ENCODE results near the gene KIAA0319L. TPM values are rescaled to one million over a fixed set of nuclear protein-coding genes. Genes with fewer than 3 reads are reported as not detected.

The KIAA0319L gene
- polyA plus RNA-seq, 2 of the 4 experiments (the other 2 are of a cell fraction): 18.2 to 36.9 TPM

DNA sequence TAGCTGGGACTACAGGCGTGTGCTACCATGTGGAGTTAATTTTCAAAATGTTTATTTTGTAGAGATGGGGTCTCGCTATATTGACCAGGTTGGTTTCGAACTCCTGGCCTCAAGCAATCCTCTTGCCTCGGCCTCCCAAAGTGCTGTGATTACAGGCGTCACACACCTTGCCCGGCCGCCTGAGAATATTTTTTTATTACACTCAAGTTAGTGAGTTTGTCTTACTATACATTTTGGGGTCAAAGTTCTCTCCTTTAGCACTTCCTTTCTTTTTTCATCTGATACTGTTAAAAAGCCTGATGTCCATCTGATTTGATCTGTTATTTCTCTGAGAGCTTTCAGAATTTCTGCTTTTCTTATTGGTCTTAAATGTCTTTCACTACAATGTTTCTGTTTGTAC lies 128.8 kb downstream of the KIAA0319L start:
- CTCF ChIA-PET: no interaction called here
- WGBS (ENCODE audit: missing lambda C conversion rate): 97% methylated on average over 7 of the region's 7 CpGs
- ATAC-seq (no peak), DNase-seq (ENCODE audit: low read depth in 1 of 2, low spot score in 1 of 2) (no peak), FAIRE-seq (no peak)
- POLR2A ChIA-PET: no interaction called here
- no peak overlapping the region for H3K4me3 ChIP-seq
- H3K4me1 ChIP-seq: no peaks in the 10 kb centered on the region
- TF ChIP-seq, protein P1, sequence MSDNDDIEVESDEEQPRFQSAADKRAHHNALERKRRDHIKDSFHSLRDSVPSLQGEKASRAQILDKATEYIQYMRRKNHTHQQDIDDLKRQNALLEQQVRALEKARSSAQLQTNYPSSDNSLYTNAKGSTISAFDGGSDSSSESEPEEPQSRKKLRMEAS (IDR thresholded peaks at IDR 0.05): no peak
- TF ChIP-seq NPAS2 (CRISPR knock-in tag; IDR thresholded peaks at IDR 0.05; ENCODE audit: borderline replicate concordance) (no peak), ZFP36 (IDR thresholded peaks at IDR 0.05; ENCODE audit: borderline replicate concordance, partially characterized antibody) (no peak), MAFK (IDR thresholded peaks at IDR 0.05; ENCODE audit: partially characterized antibody) (no peak), FOSL2 (IDR thresholded peaks at IDR 0.05) (no peak), FOSL2 (CRISPR knock-in tag; IDR thresholded peaks at IDR 0.05) (no peak), FOXS1 (CRISPR knock-in tag; IDR thresholded peaks at IDR 0.05) (no peak)
- H3K4me2 ChIP-seq: no peak overlapping the region
- no peaks in the 10 kb centered on the region for H3K9me3 ChIP-seq
- H3K27ac ChIP-seq: no peak overlapping the region

DNA sequence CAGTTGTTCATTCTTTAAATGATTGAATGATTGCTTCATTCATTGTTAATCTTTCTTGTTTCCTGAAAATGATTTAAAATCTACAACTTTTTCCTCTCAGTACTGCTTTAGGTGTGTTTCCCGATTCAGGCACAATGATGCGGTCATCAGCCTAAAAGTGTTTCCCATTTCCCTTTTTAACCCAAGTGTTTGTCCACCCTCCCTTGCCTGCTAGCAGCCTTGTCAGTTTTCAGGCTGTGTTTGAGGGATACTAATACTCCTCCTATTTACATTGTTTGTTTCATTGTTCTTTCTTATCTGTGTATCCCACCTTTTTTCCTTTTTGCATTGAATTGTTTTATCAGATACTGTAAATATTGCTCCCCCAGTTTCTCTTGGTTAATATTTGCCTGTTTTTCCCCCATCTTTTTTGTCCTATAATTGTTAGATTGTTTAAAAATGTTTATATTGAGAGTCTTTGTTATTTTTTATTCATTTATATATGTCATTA lies 131.1 kb downstream of the KIAA0319L start:
- no peaks in the 10 kb centered on the region for H3K9me3 ChIP-seq
- TF ChIP-seq BHLHE40 (IDR thresholded peaks at IDR 0.05; ENCODE audit: low read depth, low read length): no peak
- TF ChIP-seq FOSB (CRISPR knock-in tag; IDR thresholded peaks at IDR 0.05): no peak
- ATAC-seq (no peak), DNase-seq (ENCODE audit: low read depth in 1 of 2, low spot score in 1 of 2) (no peak), FAIRE-seq (no peak)
- no peak overlapping the region for H3K27ac ChIP-seq
- POLR2A ChIA-PET: no interaction called here
- CTCF ChIA-PET: no interaction called here
- H3K4me1 ChIP-seq: no peaks in the 10 kb centered on the region
- H3K4me3 ChIP-seq: no peak overlapping the region
- no peak overlapping the region for H3K4me2 ChIP-seq
- WGBS (ENCODE audit: missing lambda C conversion rate): 93% methylated on average over 2 of the region's 2 CpGs

DNA sequence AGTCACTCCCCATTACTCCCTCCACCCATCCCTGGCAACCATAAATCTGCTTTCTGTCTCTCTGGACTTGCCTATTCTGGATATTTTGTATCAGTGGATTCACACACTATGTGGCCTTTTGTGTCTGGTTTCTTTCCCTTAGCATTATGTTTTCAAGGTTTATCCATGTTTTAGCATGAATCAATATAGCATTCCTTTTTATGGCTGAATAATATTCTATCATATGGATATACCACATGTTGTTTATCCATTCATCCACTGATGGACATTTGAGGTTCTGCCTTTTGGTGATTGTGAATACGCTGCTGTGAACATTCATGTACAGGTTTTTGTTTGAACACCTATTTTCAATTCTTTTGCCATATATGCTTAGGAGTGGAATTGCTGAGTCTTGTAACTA lies 148.3 kb downstream of the KIAA0319L start:
- DNase-seq (ENCODE audit: low read depth in 1 of 2, low spot score in 1 of 2) (no peak), FAIRE-seq (no peak), ATAC-seq (no peak)
- Histone ChIP-seq H3K4me2 (no peak overlapping the region), H3K27ac (no peak overlapping the region), H3K9me3 (no peaks in the 10 kb centered on the region), H3K4me1 (no peaks in the 10 kb centered on the region), H3K4me3 (no peak overlapping the region)
- ChIA-PET POLR2A (no interaction called here), CTCF (no interaction called here)
- 87% methylated on average over 1 of the region's 1 CpG for WGBS (ENCODE audit: missing lambda C conversion rate)
- TF ChIP-seq, protein P2, sequence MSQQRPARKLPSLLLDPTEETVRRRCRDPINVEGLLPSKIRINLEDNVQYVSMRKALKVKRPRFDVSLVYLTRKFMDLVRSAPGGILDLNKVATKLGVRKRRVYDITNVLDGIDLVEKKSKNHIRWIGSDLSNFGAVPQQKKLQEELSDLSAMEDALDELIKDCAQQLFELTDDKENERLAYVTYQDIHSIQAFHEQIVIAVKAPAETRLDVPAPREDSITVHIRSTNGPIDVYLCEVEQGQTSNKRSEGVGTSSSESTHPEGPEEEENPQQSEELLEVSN (IDR thresholded peaks at IDR 0.05; ENCODE audit: borderline replicate concordance, low read depth): no peak
- TF ChIP-seq RAD21 (conservative IDR thresholded peaks at IDR 0.05 in 1 of 2, IDR thresholded peaks at IDR 0.05 in 1 of 2) (no peak), ZFP36 (IDR thresholded peaks at IDR 0.05; ENCODE audit: borderline replicate concordance, partially characterized antibody) (no peak), EP300 (IDR thresholded peaks at IDR 0.05) (no peak), ESRRA (IDR thresholded peaks at IDR 0.05; ENCODE audit: borderline replicate concordance, low read length) (no peak)
- TF ChIP-seq, protein P3, sequence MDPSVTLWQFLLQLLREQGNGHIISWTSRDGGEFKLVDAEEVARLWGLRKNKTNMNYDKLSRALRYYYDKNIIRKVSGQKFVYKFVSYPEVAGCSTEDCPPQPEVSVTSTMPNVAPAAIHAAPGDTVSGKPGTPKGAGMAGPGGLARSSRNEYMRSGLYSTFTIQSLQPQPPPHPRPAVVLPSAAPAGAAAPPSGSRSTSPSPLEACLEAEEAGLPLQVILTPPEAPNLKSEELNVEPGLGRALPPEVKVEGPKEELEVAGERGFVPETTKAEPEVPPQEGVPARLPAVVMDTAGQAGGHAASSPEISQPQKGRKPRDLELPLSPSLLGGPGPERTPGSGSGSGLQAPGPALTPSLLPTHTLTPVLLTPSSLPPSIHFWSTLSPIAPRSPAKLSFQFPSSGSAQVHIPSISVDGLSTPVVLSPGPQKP (IDR thresholded peaks at IDR 0.05; ENCODE audit: low read depth, low read length): no peak
- TF ChIP-seq, protein P4, sequence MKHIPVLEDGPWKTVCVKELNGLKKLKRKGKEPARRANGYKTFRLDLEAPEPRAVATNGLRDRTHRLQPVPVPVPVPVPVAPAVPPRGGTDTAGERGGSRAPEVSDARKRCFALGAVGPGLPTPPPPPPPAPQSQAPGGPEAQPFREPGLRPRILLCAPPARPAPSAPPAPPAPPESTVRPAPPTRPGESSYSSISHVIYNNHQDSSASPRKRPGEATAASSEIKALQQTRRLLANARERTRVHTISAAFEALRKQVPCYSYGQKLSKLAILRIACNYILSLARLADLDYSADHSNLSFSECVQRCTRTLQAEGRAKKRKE (CRISPR knock-in tag; IDR thresholded peaks at IDR 0.05; ENCODE audit: low read depth): no peak

DNA sequence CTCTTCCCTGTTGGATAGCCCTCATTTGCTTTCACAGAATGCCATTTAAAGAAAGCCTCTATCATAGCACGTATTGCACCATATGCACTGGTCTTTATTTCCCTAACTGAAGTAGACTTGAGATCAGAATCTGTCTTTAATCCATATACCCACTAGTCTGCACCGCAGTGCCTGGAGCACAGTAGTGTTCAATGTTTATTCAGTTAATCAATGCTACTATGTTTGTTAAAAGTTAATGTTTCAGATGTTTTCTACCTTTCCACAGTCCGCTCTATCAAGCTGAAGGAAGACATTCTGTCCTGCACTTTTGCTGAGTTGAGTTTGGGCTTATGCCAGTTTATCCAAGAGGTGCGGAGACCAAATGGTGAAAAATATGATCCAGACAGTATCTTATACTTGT lies 149.5 kb downstream of the KIAA0319L start:
- no peak for ATAC-seq
- ChIA-PET POLR2A (no interaction called here), CTCF (no interaction called here)
- Histone ChIP-seq H3K27ac (no peak overlapping the region), H3K9me3 (no peaks in the 10 kb centered on the region), H3K4me1 (no peaks in the 10 kb centered on the region), H3K4me2 (no peak overlapping the region), H3K4me3 (no peak overlapping the region)
- no peak for FAIRE-seq
- no peak for DNase-seq (ENCODE audit: low read depth in 1 of 2, low spot score in 1 of 2)
- WGBS (ENCODE audit: missing lambda C conversion rate): 95% methylated on average over 4 of the region's 4 CpGs
- TF ChIP-seq CEBPB (IDR thresholded peaks at IDR 0.05): no peak
- TF ChIP-seq MYC (IDR thresholded peaks at IDR 0.05; ENCODE audit: borderline replicate concordance, low read length): no peak
- TF ChIP-seq MAZ (IDR thresholded peaks at IDR 0.05; ENCODE audit: borderline replicate concordance, low read depth, low read length): no peak
- TF ChIP-seq, protein P3 (IDR thresholded peaks at IDR 0.05; ENCODE audit: low read depth, low read length): no peak
- no peak for TF ChIP-seq ZFP36 (IDR thresholded peaks at IDR 0.05; ENCODE audit: borderline replicate concordance, partially characterized antibody)
- TF ChIP-seq CHD2 (IDR thresholded peaks at IDR 0.05; ENCODE audit: low read length, partially characterized antibody): no peak
- no peak for TF ChIP-seq RNF2 (IDR thresholded peaks at IDR 0.05; ENCODE audit: borderline replicate concordance, low read depth)
- no peak for TF ChIP-seq POLR2A (IDR thresholded peaks at IDR 0.05; ENCODE audit: low read length)
- no peak for TF ChIP-seq HOXB13 (CRISPR knock-in tag; IDR thresholded peaks at IDR 0.05; ENCODE audit: low read depth)
- TF ChIP-seq POLR2AphosphoS2 (conservative IDR thresholded peaks at IDR 0.05; ENCODE audit: low read length): no peak
- no peak for TF ChIP-seq FOSL2 (IDR thresholded peaks at IDR 0.05)
- no peak for TF ChIP-seq FOSL2 (CRISPR knock-in tag; IDR thresholded peaks at IDR 0.05)
- TF ChIP-seq, protein P4 (CRISPR knock-in tag; IDR thresholded peaks at IDR 0.05; ENCODE audit: low read depth): no peak
- TF ChIP-seq ZC3H11A (IDR thresholded peaks at IDR 0.05): no peak
- TF ChIP-seq SMC3 (IDR thresholded peaks at IDR 0.05): no peak
- TF ChIP-seq EP300 (IDR thresholded peaks at IDR 0.05): no peak
- TF ChIP-seq, protein P5, sequence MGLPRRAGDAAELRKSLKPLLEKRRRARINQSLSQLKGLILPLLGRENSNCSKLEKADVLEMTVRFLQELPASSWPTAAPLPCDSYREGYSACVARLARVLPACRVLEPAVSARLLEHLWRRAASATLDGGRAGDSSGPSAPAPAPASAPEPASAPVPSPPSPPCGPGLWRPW (IDR thresholded peaks at IDR 0.05): no peak
